K562 (cell line): ENCODE measurements around the gene IRAK4. TPM values are rescaled to one million over a fixed set of nuclear protein-coding genes. Genes with fewer than 3 reads are reported as not detected.
A peak's percentile ranks its signal among the peaks of the same experiment; 100 is the strongest.

Source experiments
- ATAC-seq: fragments of 200-7000 bp; cut with Tn5 transposase; 3 replicates; pipeline ENCODE4 v1.9.1; 2020; ENCODE audit warnings: moderate library complexity
- BruUV-seq: library from RNA; stranded (reverse); fragments of 400-500 nt; replicated peaks from 2 replicates; lab custom pipeline; 2021; lab: Mats Ljungman, UMichigan
- CTCF ChIA-PET: fragments of 300-600 bp; formaldehyde crosslinking; extraction: SDS; loops from one replicate; lab custom pipeline; 2021; ENCODE audit warnings: low intra/inter-chr PET ratio; lab: Yijun Ruan, JAX
- POLR2A ChIA-PET: fragments of 300-600, 350-650 bp; sonication (Branson Sonifier 250); formaldehyde crosslinking; extraction: SDS; loops from one replicate; lab custom pipeline; 2021; ENCODE audit warnings: antibody characterized with exemption, inconsistent platforms; lab: Yijun Ruan, JAX
- DNase-seq, 4 experiments: peaks; one replicate each; pipeline versions ENCODE4 v3.0.0 to v3.0.0-alpha.2; 2011 to 2018; ENCODE audit warnings: low spot score in 3 of 4, mixed read lengths in 3 of 4; ENCODE audit errors: extremely low read depth in 1 of 4
- FAIRE-seq: peaks from 2 replicates; lab custom pipeline; 2011; peaks lifted over from hg19 to GRCh38; lab: Jason Lieb, UNC
- H2AFZ ChIP-seq: 2 replicates; pipeline ENCODE4 v1.6.0; 2011; ENCODE audit warnings: low read depth, low read length, control low read depth, inconsistent platforms
- H3K27ac ChIP-seq: fragments of 200-600 bp; 3 replicates; pipeline ENCODE4 v1.8.0; 2011; ENCODE audit warnings: low read depth, mild to moderate bottlenecking, control low read depth, inconsistent platforms, low read length, moderate library complexity, mixed read lengths; ENCODE audit errors: extremely low read depth
- H3K27me3 ChIP-seq, 2 experiments: fragments of 300-600 bp in 1 of 2; 2 replicates in 1 of 2; 3 replicates in 1 of 2; pipeline versions ENCODE4 v1.6.0 to v1.8.0; 2011; ENCODE audit warnings: inconsistent platforms in 2 of 2, low read length in 2 of 2, mild to moderate bottlenecking in 1 of 2, mixed read lengths in 1 of 2, moderate library complexity in 1 of 2; ENCODE audit not compliant: control insufficient read depth in 2 of 2, insufficient read depth in 2 of 2
- H3K36me3 ChIP-seq: fragments of 300-600 bp; 3 replicates; pipeline ENCODE4 v1.8.0; 2011; ENCODE audit warnings: mild to moderate bottlenecking, low read length, inconsistent platforms; ENCODE audit not compliant: control insufficient read depth, insufficient read depth
- H3K4me1 ChIP-seq, 2 experiments: fragments of 200-600 bp in 1 of 2; replicated peaks in 1 of 2; 2 replicates in 1 of 2; 3 replicates in 1 of 2; pipeline versions ENCODE4 v1.5.1 to v1.8.0; 2011; ENCODE audit warnings: inconsistent platforms in 2 of 2, low read length in 2 of 2, mild to moderate bottlenecking in 1 of 2, mixed read lengths in 1 of 2, moderate library complexity in 1 of 2; ENCODE audit not compliant: control insufficient read depth in 2 of 2, insufficient read depth in 2 of 2
- H3K4me2 ChIP-seq: 2 replicates; pipeline ENCODE4 v1.6.1; 2011; ENCODE audit warnings: low read length, control low read depth, inconsistent platforms, mixed read lengths; ENCODE audit not compliant: insufficient read depth
- H3K4me3 ChIP-seq: fragments of 200-600 bp; sonication (generic), shearing (Covaris generic); 2 replicates; pipeline ENCODE4 v1.5.1; 2016; ENCODE audit warnings: control low read depth, inconsistent platforms
- H3K79me2 ChIP-seq: fragments of 200-600 bp; 3 replicates; pipeline ENCODE4 v1.8.0; 2011; ENCODE audit warnings: low read length, inconsistent platforms; ENCODE audit not compliant: control insufficient read depth, insufficient read depth
- H3K9ac ChIP-seq, 2 experiments: 2 replicates each; pipeline versions ENCODE4 v1.6.0 to v1.6.1; 2011; ENCODE audit warnings: low read depth in 2 of 2, low read length in 2 of 2, control low read depth in 1 of 2, inconsistent platforms in 1 of 2, mild to moderate bottlenecking in 1 of 2, mixed read lengths in 1 of 2; ENCODE audit not compliant: insufficient read depth in 1 of 2
- H3K9me1 ChIP-seq: one replicate; pipeline ENCODE4 v1.6.0; 2011; ENCODE audit warnings: inconsistent platforms, mild to moderate bottlenecking, low read length, moderate library complexity; ENCODE audit not compliant: control insufficient read depth, insufficient read depth
- H3K9me3 ChIP-seq: replicated peaks from 2 replicates; pipeline ENCODE4 v1.5.1; 2011; ENCODE audit warnings: low read depth, low read length, inconsistent platforms; ENCODE audit not compliant: control insufficient read depth, insufficient read depth
- H4K20me1 ChIP-seq: replicated peaks from 2 replicates; pipeline ENCODE4 v1.6.1; 2011; ENCODE audit warnings: low read length, inconsistent platforms, mixed read lengths; ENCODE audit not compliant: control insufficient read depth, insufficient read depth
- HMBOX1 ChIP-seq: sonication (generic); IDR thresholded peaks from 2 replicates; pipeline ENCODE4 v1.6.1; 2016
- HMGN3 ChIP-seq: IDR thresholded peaks from 2 replicates; pipeline ENCODE4 v1.6.1; 2011; ENCODE audit warnings: borderline replicate concordance, low read depth, mild to moderate bottlenecking, mixed read lengths, low read length; ENCODE audit not compliant: insufficient read length; ENCODE audit errors: extremely low read depth
- ZNF212 ChIP-seq: fragments of 450-650 bp; formaldehyde crosslinking; IDR thresholded peaks from 2 replicates; pipeline ENCODE4 v1.4.0; 2020; ENCODE audit warnings: mild to moderate bottlenecking
- ZNF408 ChIP-seq: fragments of 250-450 bp; sonication (Bioruptor Pico); IDR thresholded peaks from 2 replicates; pipeline ENCODE4 v1.4.0; 2020; ENCODE audit warnings: low read depth, mild to moderate bottlenecking, moderate library complexity
- WGBS: fragments of 100-300 bp; shearing (Covaris generic); methylation state at CpG from one replicate; pipeline ENCODE4 v1.1.6; 2016; ENCODE audit warnings: low coverage, mixed read lengths; ENCODE audit not compliant: insufficient coverage; ENCODE audit errors: missing lambda C conversion rate; 5-methylcytosine and 5-hydroxymethylcytosine counted together
- in situ Hi-C: fragments of 300-500 bp; cut with MboI; formaldehyde crosslinking; loops from 4 replicates; pipeline ENCODE4 v1.15.0; 2018; ENCODE audit warnings: inconsistent platforms, mixed read lengths
- intact Hi-C: fragments of 100-400 bp; cut with micrococcal nuclease; formaldehyde crosslinking; loops from 2 replicates; pipeline ENCODE4 v1.14.2; 2022
- polyA plus RNA-seq, 8 experiments: library from polyadenylated mRNA; depleted of rRNA in 4 of 8; stranded (reverse) in 5 of 8; unstranded in 3 of 8; fragments of >200 nt; fragmentation: Nextera tagmentation in 2 of 8; fragmentation: Illumina TruSeq in 1 of 8; extraction: Ambion mirVana in 2 of 8; extraction: Trizol in 1 of 8; gene quantifications; 2 replicates each; pipeline versions ENCODE4 v1.2.1 to v1.2.3, GENCODE V29; 2011 to 2014; ENCODE audit warnings: inconsistent platforms in 1 of 8, missing spikeins in 1 of 8
- total RNA-seq, 7 experiments: library from RNA; depleted of rRNA in 6 of 7; stranded (reverse); fragments of >200 nt in 6 of 7; fragmentation: Illumina TruSeq in 2 of 7; extraction: Trizol in 2 of 7; gene quantifications; 2 replicates each; pipeline versions ENCODE4 v1.2.1 to v1.2.3, GENCODE V29; 2011 to 2021; ENCODE audit warnings: low replicate concordance in 1 of 7
- TF ChIP-seq, protein P1 (sequence below), 2 experiments: fragments of 450-650 bp in 1 of 2; sonication (generic) in 1 of 2; formaldehyde crosslinking in 1 of 2; IDR thresholded peaks; 2 replicates each; pipeline versions ENCODE4 v1.7.1 to v1.9.0; 2016 to 2022; ENCODE audit warnings: inconsistent platforms in 1 of 2, mild to moderate bottlenecking in 1 of 2, missing genetic modification reagents in 1 of 2

The IRAK4 gene
- total and polyA plus RNA-seq, 9 of the 15 experiments (the other 6 are each of a cell fraction or from before 2014, with no cell fraction given) = 10.8 to 34.5 (median 16.0) TPM

DNA sequence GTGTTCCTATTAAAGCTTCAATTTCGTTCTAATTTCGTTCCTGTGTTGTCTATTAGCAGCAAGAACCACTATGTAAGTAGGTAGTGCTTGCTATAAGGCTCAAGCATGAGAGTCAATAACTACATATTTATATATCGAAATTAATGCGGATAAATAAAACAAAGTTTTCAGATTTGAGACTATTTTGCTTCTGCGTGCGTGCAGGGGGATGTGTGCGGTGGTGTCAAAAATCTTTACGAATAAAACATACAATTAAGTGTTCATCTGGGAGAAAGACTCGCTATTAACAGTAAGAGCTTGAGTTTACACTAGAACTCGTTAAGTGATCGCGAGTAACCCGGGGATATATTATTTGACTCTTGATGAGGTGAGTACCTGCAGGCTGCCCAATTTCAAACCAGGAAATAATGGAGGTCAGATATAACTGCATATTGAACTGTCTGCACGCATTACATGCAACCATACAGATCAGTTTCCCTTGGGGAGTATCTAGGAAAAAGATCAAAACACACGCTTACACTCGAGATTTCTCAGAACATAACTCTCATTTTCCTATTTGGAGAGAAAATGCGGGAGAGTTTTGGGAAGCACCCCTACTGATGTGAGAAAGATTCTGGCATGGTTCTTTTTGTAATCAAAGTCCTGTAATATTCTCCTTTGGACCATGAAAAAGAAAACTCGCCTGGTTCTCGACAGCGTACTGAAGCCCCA is 46.6 kb downstream of the IRAK4 start:
- peak overlapping the region; percentile 92 for H3K4me3 ChIP-seq
- TSS peak; percentile 50 for BruUV-seq
- H3K79me2 ChIP-seq = peaks cover 40% of the 10 kb centered on the region
- 2% methylated on average over 20 of the region's 20 CpGs for WGBS
- H3K36me3 ChIP-seq = peaks cover 38% of the 10 kb centered on the region
- peak overlapping the region; percentile 94 for H2AFZ ChIP-seq
- peaks cover 0 to 2% of the 10 kb centered on the region in 2 experiments; a peak in 1 of 5 replicates for H3K4me1 ChIP-seq
- no peaks in the 10 kb centered on the region for H3K9me1 ChIP-seq
- in situ Hi-C loops (no loop called here), intact Hi-C loops (loop anchor here (5.0 kb wide), 1 partner anchor 48 kb away; the partner anchor contains the start of genes IRAK4 and PUS7L)
- H3K27me3 ChIP-seq = no peaks in the 10 kb centered on the region; a peak in 1 of 5 replicates
- H3K27ac ChIP-seq = peak overlapping the region; percentile 92
- FAIRE-seq = peak; percentile 63
- DNase-seq = peak in 2 of 4 experiments; percentile 12 to 27
- H3K9ac ChIP-seq = peak overlapping the region; percentile 89 to 97
- ChIA-PET POLR2A (interaction anchor here (0.6 to 2.6 kb wide), 14 partner anchors 9 to 1100 kb away, joined by 3 to 12 read pairs (median 4); no protein-coding TSS in a partner anchor), CTCF (interaction anchor here (1.0 kb wide), 1 partner anchor 74 kb away, joined by 3 read pairs; no protein-coding TSS in a partner anchor)
- peak overlapping the region; percentile 90 for H3K4me2 ChIP-seq
- no peaks in the 10 kb centered on the region for H3K9me3 ChIP-seq
- ATAC-seq = peak; percentile 37
- H4K20me1 ChIP-seq = no peaks in the 10 kb centered on the region
- TF ChIP-seq ZNF212 (CRISPR knock-in tag) (no peak), HMBOX1 (0 out of 2 replicates have a peak, but pooled peaks have one; percentile 18), HMGN3 (no peak), ZNF408 (CRISPR knock-in tag) (no peak)
- TF ChIP-seq, protein P1, sequence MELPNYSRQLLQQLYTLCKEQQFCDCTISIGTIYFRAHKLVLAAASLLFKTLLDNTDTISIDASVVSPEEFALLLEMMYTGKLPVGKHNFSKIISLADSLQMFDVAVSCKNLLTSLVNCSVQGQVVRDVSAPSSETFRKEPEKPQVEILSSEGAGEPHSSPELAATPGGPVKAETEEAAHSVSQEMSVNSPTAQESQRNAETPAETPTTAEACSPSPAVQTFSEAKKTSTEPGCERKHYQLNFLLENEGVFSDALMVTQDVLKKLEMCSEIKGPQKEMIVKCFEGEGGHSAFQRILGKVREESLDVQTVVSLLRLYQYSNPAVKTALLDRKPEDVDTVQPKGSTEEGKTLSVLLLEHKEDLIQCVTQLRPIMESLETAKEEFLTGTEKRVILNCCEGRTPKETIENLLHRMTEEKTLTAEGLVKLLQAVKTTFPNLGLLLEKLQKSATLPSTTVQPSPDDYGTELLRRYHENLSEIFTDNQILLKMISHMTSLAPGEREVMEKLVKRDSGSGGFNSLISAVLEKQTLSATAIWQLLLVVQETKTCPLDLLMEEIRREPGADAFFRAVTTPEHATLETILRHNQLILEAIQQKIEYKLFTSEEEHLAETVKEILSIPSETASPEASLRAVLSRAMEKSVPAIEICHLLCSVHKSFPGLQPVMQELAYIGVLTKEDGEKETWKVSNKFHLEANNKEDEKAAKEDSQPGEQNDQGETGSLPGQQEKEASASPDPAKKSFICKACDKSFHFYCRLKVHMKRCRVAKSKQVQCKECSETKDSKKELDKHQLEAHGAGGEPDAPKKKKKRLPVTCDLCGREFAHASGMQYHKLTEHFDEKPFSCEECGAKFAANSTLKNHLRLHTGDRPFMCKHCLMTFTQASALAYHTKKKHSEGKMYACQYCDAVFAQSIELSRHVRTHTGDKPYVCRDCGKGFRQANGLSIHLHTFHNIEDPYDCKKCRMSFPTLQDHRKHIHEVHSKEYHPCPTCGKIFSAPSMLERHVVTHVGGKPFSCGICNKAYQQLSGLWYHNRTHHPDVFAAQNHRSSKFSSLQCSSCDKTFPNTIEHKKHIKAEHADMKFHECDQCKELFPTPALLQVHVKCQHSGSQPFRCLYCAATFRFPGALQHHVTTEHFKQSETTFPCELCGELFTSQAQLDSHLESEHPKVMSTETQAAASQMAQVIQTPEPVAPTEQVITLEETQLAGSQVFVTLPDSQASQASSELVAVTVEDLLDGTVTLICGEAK (IDR thresholded peaks at IDR 0.05) = 0 out of 2 replicates have a peak, but pooled peaks have one; percentile 16
- TF ChIP-seq, protein P1 (CRISPR knock-in tag; IDR thresholded peaks at IDR 0.05) = no peak
- TF ChIP-seq, all 486 proteins: peak for 2
